Mesothelial cell of epicardium (in vitro differentiated cells): ENCODE measurements around the gene WDFY2. TPM values are rescaled to one million over a fixed set of nuclear protein-coding genes. Genes with fewer than 3 reads are reported as not detected.

ENCODE experiments used
- DNase-seq, 2 experiments: peaks; one replicate each; pipeline ENCODE4 v3.0.0; 2021; ENCODE audit warnings: low spot score in 2 of 2; ENCODE audit not compliant: unreplicated experiment in 2 of 2
- H3K27ac Mint-ChIP-seq: 2 replicates; pipeline ENCODE4 v1.8.0; 2021; ENCODE audit warnings: mixed read lengths
- H3K27me3 Mint-ChIP-seq: 2 replicates; pipeline ENCODE4 v1.8.0; 2021; ENCODE audit warnings: low read depth, mixed read lengths
- H3K36me3 Mint-ChIP-seq: 2 replicates; pipeline ENCODE4 v1.8.0; 2021; ENCODE audit warnings: mixed read lengths
- H3K4me1 Mint-ChIP-seq: 2 replicates; pipeline ENCODE4 v1.8.0; 2021; ENCODE audit warnings: mixed read lengths
- H3K4me3 Mint-ChIP-seq: 2 replicates; pipeline ENCODE4 v1.8.0; 2021; ENCODE audit warnings: mild to moderate bottlenecking, moderate library complexity, mixed read lengths
- H3K9me3 Mint-ChIP-seq: 2 replicates; pipeline ENCODE4 v1.8.0; 2021; ENCODE audit warnings: mixed read lengths
- total RNA-seq: library from RNA; stranded (reverse); gene quantifications from 3 replicates; pipeline ENCODE4 v1.2.1, GENCODE V29; 2021
- TF ChIP-seq, protein P1 (sequence below): fragments of 200-600 bp; sonication (generic); IDR thresholded peaks from one replicate; pipeline ENCODE4 v1.5.0; 2021; ENCODE audit warnings: antibody characterized with exemption; ENCODE audit not compliant: unreplicated experiment

WDFY2 gene
- total RNA-seq, 1 donor from 2014 or later, result 12.1 TPM

DNA sequence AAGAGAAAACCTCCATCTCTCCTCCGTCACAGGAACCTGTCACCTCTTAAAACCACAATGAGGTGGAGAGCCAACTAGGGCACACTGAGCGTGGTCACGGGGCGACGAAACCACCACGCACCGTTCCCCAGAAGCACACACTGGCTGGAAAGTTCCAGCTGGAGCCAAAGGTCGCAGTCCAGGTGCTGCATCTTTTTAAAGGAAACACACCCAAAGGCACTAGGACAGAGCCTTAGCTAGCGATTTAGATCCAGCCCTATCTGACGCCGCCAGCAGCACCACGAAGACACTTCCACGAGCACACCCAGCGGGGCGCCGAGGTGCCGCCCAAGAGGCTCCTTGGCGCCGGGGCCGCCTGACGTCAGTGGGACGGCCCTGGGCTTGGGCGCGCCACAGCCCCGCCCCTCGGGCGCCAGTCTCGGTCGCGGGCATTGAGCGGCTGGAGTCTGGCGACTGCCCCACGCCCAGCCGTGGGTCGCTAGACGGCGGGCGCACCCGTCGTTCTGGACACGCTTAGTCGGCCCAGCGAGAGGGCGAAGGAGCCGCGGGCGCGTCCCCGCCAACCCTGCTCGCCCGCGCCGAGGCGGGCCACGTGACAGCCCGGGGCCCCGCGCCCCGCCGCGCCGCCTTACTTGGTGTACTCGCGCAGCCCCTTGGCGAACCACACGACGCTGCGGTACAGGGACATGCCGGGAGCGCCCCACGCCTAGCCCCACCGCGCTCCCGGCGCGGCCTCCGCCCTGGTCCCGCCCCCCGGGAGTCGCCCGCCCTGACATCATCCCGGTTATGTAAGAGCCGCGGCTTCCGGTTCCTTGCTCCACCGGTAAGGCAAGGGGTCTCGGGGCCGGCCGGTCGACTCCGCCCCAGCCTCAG, 219.4 kb downstream of the WDFY2 start, which contains the start of gene DHRS12:
DHRS12 (minus strand) TSS at position 742 of the 873 bp plus-strand sequence. CDS start 4,504 bp downstream, outside the sequence.
- Mint-ChIP-seq H3K36me3 (no peaks in the 10 kb centered on the region), H3K4me1 (peaks cover 33% of the 10 kb centered on the region), H3K9me3 (no peaks in the 10 kb centered on the region), H3K27me3 (no peaks in the 10 kb centered on the region), H3K4me3 (peak within 1 kb of the TSS; percentile 83), H3K27ac (peak within 1 kb of the TSS; percentile 95)
- DNase-seq, result peak; percentile 68 to 85
- TF ChIP-seq, protein P1, sequence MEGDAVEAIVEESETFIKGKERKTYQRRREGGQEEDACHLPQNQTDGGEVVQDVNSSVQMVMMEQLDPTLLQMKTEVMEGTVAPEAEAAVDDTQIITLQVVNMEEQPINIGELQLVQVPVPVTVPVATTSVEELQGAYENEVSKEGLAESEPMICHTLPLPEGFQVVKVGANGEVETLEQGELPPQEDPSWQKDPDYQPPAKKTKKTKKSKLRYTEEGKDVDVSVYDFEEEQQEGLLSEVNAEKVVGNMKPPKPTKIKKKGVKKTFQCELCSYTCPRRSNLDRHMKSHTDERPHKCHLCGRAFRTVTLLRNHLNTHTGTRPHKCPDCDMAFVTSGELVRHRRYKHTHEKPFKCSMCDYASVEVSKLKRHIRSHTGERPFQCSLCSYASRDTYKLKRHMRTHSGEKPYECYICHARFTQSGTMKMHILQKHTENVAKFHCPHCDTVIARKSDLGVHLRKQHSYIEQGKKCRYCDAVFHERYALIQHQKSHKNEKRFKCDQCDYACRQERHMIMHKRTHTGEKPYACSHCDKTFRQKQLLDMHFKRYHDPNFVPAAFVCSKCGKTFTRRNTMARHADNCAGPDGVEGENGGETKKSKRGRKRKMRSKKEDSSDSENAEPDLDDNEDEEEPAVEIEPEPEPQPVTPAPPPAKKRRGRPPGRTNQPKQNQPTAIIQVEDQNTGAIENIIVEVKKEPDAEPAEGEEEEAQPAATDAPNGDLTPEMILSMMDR, result no peak

DNA sequence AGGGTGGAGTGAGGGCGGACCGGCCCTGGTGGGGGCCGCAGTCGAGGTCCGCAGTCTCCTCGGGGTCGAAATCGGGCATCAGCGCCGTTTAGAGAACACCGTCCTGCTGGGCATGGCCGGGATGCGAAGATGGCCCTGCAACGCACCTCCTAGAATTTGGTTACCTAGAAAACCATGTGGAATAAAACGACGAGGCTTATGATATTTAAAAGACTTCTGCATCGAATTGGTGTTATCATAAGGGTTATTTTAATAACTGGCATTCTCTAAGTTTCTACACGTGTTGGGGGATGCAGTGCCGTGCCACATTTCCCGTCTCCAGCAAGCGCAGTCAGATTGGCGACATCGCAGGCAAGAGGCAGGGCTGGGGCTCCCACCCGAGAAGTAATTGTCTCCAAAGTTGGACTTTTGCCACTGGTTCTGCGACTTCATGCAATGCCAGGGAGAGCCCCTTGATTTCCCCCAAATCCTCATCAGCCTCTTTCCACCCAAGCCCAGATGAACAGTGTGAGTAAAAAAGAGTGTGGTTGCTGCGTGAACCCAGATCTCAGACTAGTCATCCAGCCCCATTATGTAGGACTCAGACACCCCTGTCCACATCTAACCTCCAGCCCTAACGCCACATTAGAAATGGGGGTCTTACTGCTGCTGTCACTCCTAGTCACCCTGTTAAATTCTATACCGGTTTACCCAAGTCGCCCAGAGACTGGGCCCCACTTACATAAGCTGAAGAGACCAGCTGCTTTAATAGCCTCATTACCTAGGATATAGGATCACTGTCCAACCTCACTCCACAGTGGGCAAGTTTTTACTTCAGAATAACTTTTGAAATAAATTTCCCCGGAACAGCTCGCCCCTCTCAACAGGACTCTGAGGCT, 220.3 kb downstream of the WDFY2 start:
- Mint-ChIP-seq H3K36me3 (peaks cover 4% of the 10 kb centered on the region), H3K27ac (peak overlapping the region; percentile 94), H3K27me3 (no peaks in the 10 kb centered on the region), H3K4me3 (peak overlapping the region; percentile 75), H3K4me1 (peaks cover 33% of the 10 kb centered on the region), H3K9me3 (no peaks in the 10 kb centered on the region)
- no peak for DNase-seq
- TF ChIP-seq, protein P1, result no peak

DNA sequence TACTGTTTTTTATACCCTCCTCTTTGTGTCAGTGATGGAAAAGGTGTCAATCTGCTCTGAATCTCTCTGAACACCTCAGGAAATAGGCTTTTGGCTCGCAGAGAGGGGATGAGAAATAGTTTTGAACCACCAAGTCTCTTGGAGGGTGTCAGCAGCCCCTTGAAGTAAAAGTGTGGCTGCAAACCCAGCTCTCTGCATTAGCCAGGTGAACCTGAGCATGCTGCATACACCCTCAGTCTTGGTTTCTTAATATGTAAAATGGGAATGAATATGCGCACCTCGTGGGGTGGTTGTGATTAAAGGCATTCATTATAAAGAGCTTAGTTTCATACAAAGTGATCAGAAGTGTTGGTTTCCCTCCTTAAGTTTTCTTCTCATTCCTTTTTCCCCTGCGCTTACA, 221.1 kb downstream of the WDFY2 start:
- H3K27ac Mint-ChIP-seq, result no peak overlapping the region
- H3K4me1 Mint-ChIP-seq, result peaks cover 33% of the 10 kb centered on the region
- H3K9me3 Mint-ChIP-seq, result no peaks in the 10 kb centered on the region
- H3K36me3 Mint-ChIP-seq, result peaks cover 4% of the 10 kb centered on the region
- no peak for DNase-seq
- H3K4me3 Mint-ChIP-seq, result peak overlapping the region; percentile 75
- H3K27me3 Mint-ChIP-seq, result no peaks in the 10 kb centered on the region
- TF ChIP-seq, protein P1, result no peak

DNA sequence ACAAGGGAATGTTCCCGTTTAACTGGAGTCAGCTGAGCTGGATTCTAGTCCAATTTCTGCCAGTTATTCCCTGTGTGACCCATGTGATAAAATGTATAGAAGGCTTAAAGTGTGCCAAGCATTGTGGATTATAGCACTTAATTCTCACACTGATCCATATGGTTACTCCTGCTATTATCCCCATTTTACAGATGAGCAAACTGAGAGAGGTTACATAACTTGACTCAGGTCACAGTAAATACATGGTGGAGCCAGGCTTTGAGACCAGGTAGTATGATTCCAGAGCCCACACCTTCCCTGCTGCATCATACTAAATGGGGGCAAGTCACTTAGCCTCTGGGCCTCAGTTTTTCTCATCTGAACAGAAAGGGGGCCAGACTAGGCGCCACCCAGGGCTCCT, 221.7 kb downstream of the WDFY2 start:
- Mint-ChIP-seq H3K4me1 (peaks cover 33% of the 10 kb centered on the region), H3K36me3 (peaks cover 4% of the 10 kb centered on the region), H3K4me3 (no peak overlapping the region), H3K27ac (no peak overlapping the region), H3K9me3 (no peaks in the 10 kb centered on the region), H3K27me3 (no peaks in the 10 kb centered on the region)
- DNase-seq, result no peak
- TF ChIP-seq, protein P1, result no peak

DNA sequence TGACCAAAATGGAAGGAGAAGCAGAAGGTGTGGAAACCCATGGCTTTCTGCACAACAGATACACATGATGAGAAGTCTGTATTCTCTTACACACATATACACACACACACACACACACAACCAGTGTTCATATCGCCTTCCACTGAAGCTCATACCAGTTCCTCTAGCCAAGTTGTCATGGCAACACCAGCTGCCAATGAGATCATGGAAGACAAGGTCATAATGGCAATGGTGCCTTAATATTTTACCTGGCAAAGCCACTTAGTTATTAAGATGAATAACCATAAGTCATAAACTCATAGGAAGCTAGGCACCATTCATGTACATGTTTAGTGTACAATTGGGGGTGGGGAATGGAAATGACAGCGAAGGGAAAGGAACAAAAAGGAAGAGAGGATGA, 222.3 kb downstream of the WDFY2 start:
- no peaks in the 10 kb centered on the region for H3K27me3 Mint-ChIP-seq
- H3K4me3 Mint-ChIP-seq, result no peak overlapping the region

More for the DNA sequence above, 222.3 kb downstream of the WDFY2 start:
- peaks cover 4% of the 10 kb centered on the region for H3K36me3 Mint-ChIP-seq
- H3K27ac Mint-ChIP-seq, result no peak overlapping the region
- no peaks in the 10 kb centered on the region for H3K9me3 Mint-ChIP-seq
- DNase-seq, result no peak
- peaks cover 33% of the 10 kb centered on the region for H3K4me1 Mint-ChIP-seq
- TF ChIP-seq, protein P1, result no peak
